Liver (tissue), 9 donors: ENCODE results near the gene SLC35F4. TPM values are rescaled to one million over a fixed set of nuclear protein-coding genes. Genes with fewer than 3 reads are reported as not detected.

Experiments used
- DNase-seq: peaks from one replicate; pipeline ENCODE4 v3.0.0-alpha.2; 2017; ENCODE audit warnings: low spot score
- H3K27ac ChIP-seq, 2 donors: one replicate each; pipeline ENCODE4 v1.7.0; 2013; ENCODE audit warnings: inconsistent platforms in 2 of 2, low read length in 2 of 2, control low read depth in 1 of 2, low read depth in 1 of 2, mild to moderate bottlenecking in 1 of 2
- H3K27me3 ChIP-seq, 4 donors: one replicate each; pipeline versions ENCODE4 v1.6.1 to v1.7.0; 2013; ENCODE audit warnings: low read length in 3 of 4, inconsistent platforms in 1 of 4, mild to moderate bottlenecking in 1 of 4, moderate library complexity in 1 of 4; ENCODE audit not compliant: control insufficient read depth in 4 of 4, insufficient read depth in 4 of 4
- H3K36me3 ChIP-seq, 4 donors: one replicate each; pipeline versions ENCODE4 v1.6.1 to v1.7.0; 2013; ENCODE audit warnings: low read length in 3 of 4, mild to moderate bottlenecking in 3 of 4, low read depth in 1 of 4, moderate library complexity in 1 of 4; ENCODE audit not compliant: control insufficient read depth in 4 of 4, insufficient read depth in 3 of 4
- H3K4me1 ChIP-seq, 4 donors: one replicate each; pipeline versions ENCODE4 v1.6.1 to v1.7.0; 2013; ENCODE audit warnings: low read length in 3 of 4, mild to moderate bottlenecking in 3 of 4, moderate library complexity in 1 of 4; ENCODE audit not compliant: control insufficient read depth in 4 of 4, insufficient read depth in 4 of 4
- H3K4me3 ChIP-seq, 3 donors: one replicate each; pipeline versions ENCODE4 v1.6.1 to v1.7.0; 2013; ENCODE audit warnings: low read length in 3 of 3, control low read depth in 1 of 3, low read depth in 1 of 3, mild to moderate bottlenecking in 1 of 3
- H3K9ac ChIP-seq, 2 donors: one replicate each; pipeline ENCODE4 v1.7.0; 2013; ENCODE audit warnings: low read length in 2 of 2, mild to moderate bottlenecking in 2 of 2, moderate library complexity in 2 of 2, control low read depth in 1 of 2, low read depth in 1 of 2
- H3K9me3 ChIP-seq, 4 donors: one replicate each; pipeline versions ENCODE4 v1.6.1 to v1.7.0; 2013; ENCODE audit warnings: low read length in 3 of 4; ENCODE audit not compliant: control insufficient read depth in 4 of 4
- EGR1 ChIP-seq, 2 donors: IDR thresholded peaks; 2 replicates each; pipeline ENCODE4 v1.6.1; 2016 to 2018; ENCODE audit warnings: antibody characterized with exemption in 2 of 2, low read depth in 2 of 2
- FOXA1 ChIP-seq: IDR thresholded peaks from 2 replicates; pipeline ENCODE4 v1.6.1; 2016; ENCODE audit warnings: antibody characterized with exemption
- FOXA2 ChIP-seq: IDR thresholded peaks from 2 replicates; pipeline ENCODE4 v1.6.1; 2016; ENCODE audit warnings: antibody characterized with exemption
- GABPA ChIP-seq, 2 donors: IDR thresholded peaks in 1 of 2; conservative IDR thresholded peaks in 1 of 2; 2 replicates each; pipeline ENCODE4 v1.6.1; 2016; ENCODE audit warnings: antibody characterized with exemption in 2 of 2, mild to moderate bottlenecking in 1 of 2, moderate library complexity in 1 of 2
- HNF4A ChIP-seq, 2 donors: conservative IDR thresholded peaks; 2 replicates each; pipeline ENCODE4 v1.6.1; 2016; ENCODE audit warnings: antibody characterized with exemption in 2 of 2, mild to moderate bottlenecking in 2 of 2
- HNF4G ChIP-seq: IDR thresholded peaks from 2 replicates; pipeline ENCODE4 v1.6.1; 2016; ENCODE audit warnings: antibody characterized with exemption
- JUND ChIP-seq, 2 donors: IDR thresholded peaks; 2 replicates each; pipeline ENCODE4 v1.6.1; 2016; ENCODE audit warnings: antibody characterized with exemption in 2 of 2
- NR2F2 ChIP-seq: IDR thresholded peaks from 2 replicates; pipeline ENCODE4 v1.6.1; 2016; ENCODE audit warnings: antibody characterized with exemption
- RAD21 ChIP-seq, 2 donors: IDR thresholded peaks; 2 replicates each; pipeline ENCODE4 v1.6.1; 2016; ENCODE audit warnings: antibody characterized with exemption in 2 of 2, mild to moderate bottlenecking in 2 of 2
- RXRA ChIP-seq, 2 donors: IDR thresholded peaks; 2 replicates each; pipeline ENCODE4 v1.6.1; 2017 to 2018; ENCODE audit warnings: antibody characterized with exemption in 2 of 2, mild to moderate bottlenecking in 1 of 2
- SP1 ChIP-seq: IDR thresholded peaks from 2 replicates; pipeline ENCODE4 v1.6.1; 2018; ENCODE audit warnings: antibody characterized with exemption, mild to moderate bottlenecking
- TAF1 ChIP-seq: conservative IDR thresholded peaks from 2 replicates; pipeline ENCODE4 v1.6.1; 2016; ENCODE audit warnings: antibody characterized with exemption, mild to moderate bottlenecking
- YY1 ChIP-seq: IDR thresholded peaks from 2 replicates; pipeline ENCODE4 v1.6.1; 2016; ENCODE audit warnings: antibody characterized with exemption, mild to moderate bottlenecking
- WGBS: extraction: QIAGEN DNeasy Blood & Tissue Kit; methylation state at CpG from one replicate; pipeline ENCODE4 v1.1.7; 2013; 5-methylcytosine and 5-hydroxymethylcytosine counted together
- polyA plus RNA-seq, 2 donors: library from polyadenylated mRNA; stranded (reverse) in 1 of 2; unstranded in 1 of 2; fragments of 200-250 nt in 1 of 2; fragments of >200 nt in 1 of 2; fragmentation: Nextera tagmentation in 1 of 2; extraction: Ambion mirVana in 1 of 2; gene quantifications; one replicate each; pipeline versions ENCODE4 v1.2.1 to v1.2.3, GENCODE V29; 2013 to 2015
- total RNA-seq, 2 donors: library from RNA; depleted of rRNA; stranded (reverse); fragments of >200 nt; gene quantifications; one replicate each; pipeline ENCODE4 v1.2.3, GENCODE V29; 2014
- TF ChIP-seq, protein P1 (sequence below): IDR thresholded peaks from 2 replicates; pipeline ENCODE4 v1.6.1; 2016; ENCODE audit warnings: antibody characterized with exemption
- TF ChIP-seq, protein P2 (sequence below): fragments of 150-350 bp; IDR thresholded peaks from 2 replicates; pipeline ENCODE4 v1.5.1; 2017; ENCODE audit warnings: improper control_type of control experiment, low read depth, low read length; ENCODE audit not compliant: missing input control
- TF ChIP-seq, protein P3 (sequence below): IDR thresholded peaks from 2 replicates; pipeline ENCODE4 v1.6.1; 2016; ENCODE audit warnings: antibody characterized with exemption
- TF ChIP-seq, protein P4 (sequence below): IDR thresholded peaks from 2 replicates; pipeline ENCODE4 v1.6.1; 2016; ENCODE audit warnings: antibody characterized with exemption, mild to moderate bottlenecking
- TF ChIP-seq, protein P5 (sequence below): IDR thresholded peaks from 2 replicates; pipeline ENCODE4 v1.6.1; 2016; ENCODE audit warnings: antibody characterized with exemption
- donor health status: healthy.
- donor health status: healthy.
- donor health status: healthy.
- donor health status: healthy.
- donor health status: healthy.

The SLC35F4 gene
- total and polyA plus RNA-seq, 4 donors = not detected

DNA sequence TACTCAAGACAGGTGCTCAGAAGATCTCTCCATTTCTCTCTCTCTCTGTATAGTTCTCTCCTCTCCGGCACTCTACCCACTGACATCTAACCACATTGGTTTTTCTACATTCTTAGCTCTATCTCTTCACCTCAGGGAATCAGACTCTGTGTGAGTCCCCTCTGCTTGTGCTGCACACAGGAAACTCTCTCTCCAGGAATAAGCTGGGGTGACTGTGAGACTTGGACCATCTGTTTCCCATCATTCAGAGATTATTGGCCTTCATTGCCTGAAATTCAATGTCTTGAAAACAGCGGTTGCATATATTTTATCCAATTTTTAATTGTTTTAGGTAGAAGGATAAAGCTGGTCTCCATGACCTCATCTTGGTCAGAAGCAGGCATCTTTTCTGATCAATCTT lies 105.0 kb downstream of the SLC35F4 start:
- no peak overlapping the region for H3K4me3 ChIP-seq
- WGBS = 72% methylated on average over 2 of the region's 2 CpGs

More for the DNA sequence above, 105.0 kb downstream of the SLC35F4 start:
- H3K36me3 ChIP-seq = no peaks in the 10 kb centered on the region
- no peaks in the 10 kb centered on the region for H3K4me1 ChIP-seq
- peaks cover 0 to 3% (median 0%) of the 10 kb centered on the region in 4 donors for H3K27me3 ChIP-seq
- no peak for DNase-seq
- TF ChIP-seq RAD21 (IDR thresholded peaks at IDR 0.05) (no peak), FOXA2 (no peak), SP1 (no peak), TAF1 (no peak), HNF4G (no peak), FOXA1 (no peak), EGR1 (IDR thresholded peaks at IDR 0.05; ENCODE audit: low read depth in 2 of 2) (no peak), GABPA (IDR thresholded peaks at IDR 0.05 in 1 of 2, conservative IDR thresholded peaks at IDR 0.05 in 1 of 2) (no peak), RXRA (IDR thresholded peaks at IDR 0.05) (no peak), NR2F2 (no peak), YY1 (no peak), JUND (IDR thresholded peaks at IDR 0.05) (no peak), HNF4A (conservative IDR thresholded peaks at IDR 0.05) (no peak)
- TF ChIP-seq, protein P1, sequence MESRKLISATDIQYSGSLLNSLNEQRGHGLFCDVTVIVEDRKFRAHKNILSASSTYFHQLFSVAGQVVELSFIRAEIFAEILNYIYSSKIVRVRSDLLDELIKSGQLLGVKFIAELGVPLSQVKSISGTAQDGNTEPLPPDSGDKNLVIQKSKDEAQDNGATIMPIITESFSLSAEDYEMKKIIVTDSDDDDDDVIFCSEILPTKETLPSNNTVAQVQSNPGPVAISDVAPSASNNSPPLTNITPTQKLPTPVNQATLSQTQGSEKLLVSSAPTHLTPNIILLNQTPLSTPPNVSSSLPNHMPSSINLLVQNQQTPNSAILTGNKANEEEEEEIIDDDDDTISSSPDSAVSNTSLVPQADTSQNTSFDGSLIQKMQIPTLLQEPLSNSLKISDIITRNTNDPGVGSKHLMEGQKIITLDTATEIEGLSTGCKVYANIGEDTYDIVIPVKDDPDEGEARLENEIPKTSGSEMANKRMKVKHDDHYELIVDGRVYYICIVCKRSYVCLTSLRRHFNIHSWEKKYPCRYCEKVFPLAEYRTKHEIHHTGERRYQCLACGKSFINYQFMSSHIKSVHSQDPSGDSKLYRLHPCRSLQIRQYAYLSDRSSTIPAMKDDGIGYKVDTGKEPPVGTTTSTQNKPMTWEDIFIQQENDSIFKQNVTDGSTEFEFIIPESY = no peak
- TF ChIP-seq, protein P2, sequence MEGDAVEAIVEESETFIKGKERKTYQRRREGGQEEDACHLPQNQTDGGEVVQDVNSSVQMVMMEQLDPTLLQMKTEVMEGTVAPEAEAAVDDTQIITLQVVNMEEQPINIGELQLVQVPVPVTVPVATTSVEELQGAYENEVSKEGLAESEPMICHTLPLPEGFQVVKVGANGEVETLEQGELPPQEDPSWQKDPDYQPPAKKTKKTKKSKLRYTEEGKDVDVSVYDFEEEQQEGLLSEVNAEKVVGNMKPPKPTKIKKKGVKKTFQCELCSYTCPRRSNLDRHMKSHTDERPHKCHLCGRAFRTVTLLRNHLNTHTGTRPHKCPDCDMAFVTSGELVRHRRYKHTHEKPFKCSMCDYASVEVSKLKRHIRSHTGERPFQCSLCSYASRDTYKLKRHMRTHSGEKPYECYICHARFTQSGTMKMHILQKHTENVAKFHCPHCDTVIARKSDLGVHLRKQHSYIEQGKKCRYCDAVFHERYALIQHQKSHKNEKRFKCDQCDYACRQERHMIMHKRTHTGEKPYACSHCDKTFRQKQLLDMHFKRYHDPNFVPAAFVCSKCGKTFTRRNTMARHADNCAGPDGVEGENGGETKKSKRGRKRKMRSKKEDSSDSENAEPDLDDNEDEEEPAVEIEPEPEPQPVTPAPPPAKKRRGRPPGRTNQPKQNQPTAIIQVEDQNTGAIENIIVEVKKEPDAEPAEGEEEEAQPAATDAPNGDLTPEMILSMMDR = no peak
- TF ChIP-seq, protein P3, sequence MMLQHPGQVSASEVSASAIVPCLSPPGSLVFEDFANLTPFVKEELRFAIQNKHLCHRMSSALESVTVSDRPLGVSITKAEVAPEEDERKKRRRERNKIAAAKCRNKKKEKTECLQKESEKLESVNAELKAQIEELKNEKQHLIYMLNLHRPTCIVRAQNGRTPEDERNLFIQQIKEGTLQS = no peak
- TF ChIP-seq, protein P4, sequence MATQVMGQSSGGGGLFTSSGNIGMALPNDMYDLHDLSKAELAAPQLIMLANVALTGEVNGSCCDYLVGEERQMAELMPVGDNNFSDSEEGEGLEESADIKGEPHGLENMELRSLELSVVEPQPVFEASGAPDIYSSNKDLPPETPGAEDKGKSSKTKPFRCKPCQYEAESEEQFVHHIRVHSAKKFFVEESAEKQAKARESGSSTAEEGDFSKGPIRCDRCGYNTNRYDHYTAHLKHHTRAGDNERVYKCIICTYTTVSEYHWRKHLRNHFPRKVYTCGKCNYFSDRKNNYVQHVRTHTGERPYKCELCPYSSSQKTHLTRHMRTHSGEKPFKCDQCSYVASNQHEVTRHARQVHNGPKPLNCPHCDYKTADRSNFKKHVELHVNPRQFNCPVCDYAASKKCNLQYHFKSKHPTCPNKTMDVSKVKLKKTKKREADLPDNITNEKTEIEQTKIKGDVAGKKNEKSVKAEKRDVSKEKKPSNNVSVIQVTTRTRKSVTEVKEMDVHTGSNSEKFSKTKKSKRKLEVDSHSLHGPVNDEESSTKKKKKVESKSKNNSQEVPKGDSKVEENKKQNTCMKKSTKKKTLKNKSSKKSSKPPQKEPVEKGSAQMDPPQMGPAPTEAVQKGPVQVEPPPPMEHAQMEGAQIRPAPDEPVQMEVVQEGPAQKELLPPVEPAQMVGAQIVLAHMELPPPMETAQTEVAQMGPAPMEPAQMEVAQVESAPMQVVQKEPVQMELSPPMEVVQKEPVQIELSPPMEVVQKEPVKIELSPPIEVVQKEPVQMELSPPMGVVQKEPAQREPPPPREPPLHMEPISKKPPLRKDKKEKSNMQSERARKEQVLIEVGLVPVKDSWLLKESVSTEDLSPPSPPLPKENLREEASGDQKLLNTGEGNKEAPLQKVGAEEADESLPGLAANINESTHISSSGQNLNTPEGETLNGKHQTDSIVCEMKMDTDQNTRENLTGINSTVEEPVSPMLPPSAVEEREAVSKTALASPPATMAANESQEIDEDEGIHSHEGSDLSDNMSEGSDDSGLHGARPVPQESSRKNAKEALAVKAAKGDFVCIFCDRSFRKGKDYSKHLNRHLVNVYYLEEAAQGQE = no peak
- TF ChIP-seq, protein P5, sequence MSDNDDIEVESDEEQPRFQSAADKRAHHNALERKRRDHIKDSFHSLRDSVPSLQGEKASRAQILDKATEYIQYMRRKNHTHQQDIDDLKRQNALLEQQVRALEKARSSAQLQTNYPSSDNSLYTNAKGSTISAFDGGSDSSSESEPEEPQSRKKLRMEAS = no peak
- H3K9me3 ChIP-seq = peaks cover 0 to 5% (median under 1%) of the 10 kb centered on the region in 4 donors
- H3K27ac ChIP-seq = no peak overlapping the region
- no peak overlapping the region for H3K9ac ChIP-seq
